Neural cell (in vitro differentiated cells): ENCODE data around the gene SERTAD1. TPM values are rescaled to one million over a fixed set of nuclear protein-coding genes. Genes with fewer than 3 reads are reported as not detected.

Experiments used
- H2AFZ ChIP-seq: fragments of 200-600, 300-800 bp; sonication (generic), shearing (Covaris generic); 2 replicates; pipeline ENCODE4 v1.6.0; 2014; ENCODE audit warnings: low read depth, mild to moderate bottlenecking, antibody characterized with exemption, low read length, moderate library complexity
- H3F3A ChIP-seq: fragments of 200-600 bp; shearing (Covaris generic); 2 replicates; pipeline ENCODE4 v1.6.1; 2016; ENCODE audit warnings: mild to moderate bottlenecking, moderate library complexity, mixed read lengths, antibody characterized with exemption, low read length; ENCODE audit not compliant: insufficient read depth, poor library complexity, severe bottlenecking
- H3K27ac ChIP-seq: fragments of 200-600, 300-800 bp; sonication (generic), shearing (Covaris generic); 2 replicates; pipeline ENCODE4 v1.5.1; 2014; ENCODE audit warnings: mild to moderate bottlenecking, low read length, moderate library complexity
- H3K27me3 ChIP-seq: fragments of 300-800, 200-600 bp; sonication (generic), shearing (Covaris generic); 2 replicates; pipeline ENCODE4 v1.6.0; 2014; ENCODE audit warnings: mild to moderate bottlenecking, low read depth, low read length, moderate library complexity; ENCODE audit not compliant: insufficient read depth
- H3K36me3 ChIP-seq: fragments of 300-800, 200-600 bp; sonication (generic), shearing (Covaris generic); 2 replicates; pipeline ENCODE4 v1.5.1; 2014; ENCODE audit warnings: mild to moderate bottlenecking, antibody characterized with exemption, low read length, moderate library complexity; ENCODE audit not compliant: insufficient read depth
- H3K4me2 ChIP-seq: fragments of 300-800, 200-600 bp; sonication (generic), shearing (Covaris generic); 2 replicates; pipeline ENCODE4 v1.6.0; 2014; ENCODE audit warnings: mild to moderate bottlenecking, low read length
- H3K4me3 ChIP-seq: fragments of 300-800, 200-600 bp; sonication (generic), shearing (Covaris generic); 2 replicates; pipeline ENCODE4 v1.5.1; 2014; ENCODE audit warnings: mild to moderate bottlenecking, low read length, moderate library complexity
- H3K79me2 ChIP-seq: fragments of 200-600 bp; shearing (Covaris generic); replicated peaks from 2 replicates; pipeline ENCODE4 v1.6.0; 2014; ENCODE audit warnings: mild to moderate bottlenecking, low read length, moderate library complexity; ENCODE audit not compliant: insufficient read depth
- H3K9ac ChIP-seq: fragments of 300-800, 200-600 bp; sonication (generic), shearing (Covaris generic); 2 replicates; pipeline ENCODE4 v1.6.1; 2016; ENCODE audit warnings: mild to moderate bottlenecking, low read length, mixed read lengths
- H3K9me2 ChIP-seq: fragments of 200-600 bp; shearing (Covaris generic); 2 replicates; pipeline ENCODE4 v1.6.1; 2016; ENCODE audit warnings: mild to moderate bottlenecking, low read length, mixed read lengths; ENCODE audit not compliant: insufficient read depth
- H3K9me3 ChIP-seq: fragments of 200-600, 300-800 bp; sonication (generic), shearing (Covaris generic); 2 replicates; pipeline ENCODE4 v1.6.1; 2016; ENCODE audit warnings: mild to moderate bottlenecking, mixed run types, low read length, moderate library complexity, mixed read lengths
- H4K20me1 ChIP-seq: fragments of 200-600 bp; shearing (Covaris generic); 2 replicates; pipeline ENCODE4 v1.6.1; 2016; ENCODE audit warnings: mild to moderate bottlenecking, mixed run types; ENCODE audit not compliant: insufficient read depth
- CTCF ChIP-seq: fragments of 450-650 bp; IDR thresholded peaks from 2 replicates; pipeline ENCODE4 v1.5.1; 2014; ENCODE audit warnings: antibody characterized with exemption, mild to moderate bottlenecking, moderate library complexity; ENCODE audit not compliant: poor library complexity, severe bottlenecking
- EP300 ChIP-seq: fragments of 450-650 bp; conservative IDR thresholded peaks from 2 replicates; pipeline ENCODE4 v1.6.1; 2014; ENCODE audit warnings: antibody characterized with exemption, mild to moderate bottlenecking, moderate library complexity; ENCODE audit not compliant: poor library complexity, severe bottlenecking
- EZH2 ChIP-seq: fragments of 200-600, 300-800 bp; shearing (Covaris generic), sonication (generic); IDR thresholded peaks from 2 replicates; pipeline ENCODE4 v1.6.1; 2014; ENCODE audit warnings: antibody characterized with exemption, low read length, borderline replicate concordance, mild to moderate bottlenecking; ENCODE audit not compliant: insufficient read depth, poor library complexity, severe bottlenecking
- MXI1 ChIP-seq: fragments of 450-650 bp; conservative IDR thresholded peaks from 2 replicates; pipeline ENCODE4 v1.6.1; 2014; ENCODE audit warnings: antibody characterized with exemption, mild to moderate bottlenecking; ENCODE audit not compliant: poor library complexity, severe bottlenecking
- POLR2AphosphoS5 ChIP-seq: IDR thresholded peaks from 2 replicates; pipeline ENCODE4 v1.6.1; 2012
- RAD21 ChIP-seq: fragments of 450-650 bp; conservative IDR thresholded peaks from 2 replicates; pipeline ENCODE4 v1.6.1; 2014; ENCODE audit warnings: antibody characterized with exemption, mild to moderate bottlenecking, moderate library complexity
- SMC3 ChIP-seq: fragments of 450-650 bp; conservative IDR thresholded peaks from 2 replicates; pipeline ENCODE4 v1.6.1; 2014; ENCODE audit warnings: antibody characterized with exemption, mild to moderate bottlenecking, moderate library complexity; ENCODE audit not compliant: poor library complexity
- TAF1 ChIP-seq: IDR thresholded peaks from 2 replicates; pipeline ENCODE4 v1.6.1; 2012; ENCODE audit warnings: low read depth
- polyA plus RNA-seq: library from polyadenylated mRNA; depleted of rRNA; stranded (reverse); fragments of >200 nt; gene quantifications from 2 replicates; pipeline ENCODE4 v1.2.3, GENCODE V29; 2014
- TF ChIP-seq, protein P1 (sequence below): IDR thresholded peaks from 2 replicates; pipeline ENCODE4 v1.6.1; 2012; ENCODE audit warnings: borderline replicate concordance

SERTAD1 gene
- polyA plus RNA-seq, 1 donor from 2014 or later, result 3.3 TPM

DNA sequence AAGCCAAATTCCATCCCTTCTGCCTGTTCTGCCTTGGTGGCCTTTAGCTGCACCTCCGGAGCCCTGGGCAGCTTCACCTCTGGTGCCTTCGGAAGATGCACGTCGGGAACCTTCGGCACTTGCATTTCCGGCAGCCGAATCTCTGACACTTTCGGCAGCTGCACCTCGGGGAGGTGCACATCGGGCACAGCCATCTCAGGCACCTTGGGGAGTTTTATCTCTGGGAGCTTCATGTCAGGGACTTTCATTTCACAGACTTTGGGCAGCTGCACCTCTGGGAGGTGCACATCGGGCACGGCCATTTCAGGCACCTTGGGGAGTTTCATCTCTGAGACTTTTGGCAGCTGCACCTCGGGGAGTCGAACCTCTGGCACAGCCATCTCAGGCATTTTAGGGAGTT lies 29.8 kb downstream of the SERTAD1 start:
- Histone ChIP-seq H3K79me2 (no peaks in the 10 kb centered on the region), H3K4me3 (no peak overlapping the region), H3K4me2 (no peak overlapping the region), H3F3A (no peaks in the 10 kb centered on the region), H3K9ac (no peak overlapping the region), H4K20me1 (no peaks in the 10 kb centered on the region), H3K36me3 (no peaks in the 10 kb centered on the region), H3K27ac (no peak overlapping the region), H3K9me2 (no peaks in the 10 kb centered on the region), H3K27me3 (no peaks in the 10 kb centered on the region), H3K9me3 (no peaks in the 10 kb centered on the region), H2AFZ (no peak overlapping the region)
- no peak for TF ChIP-seq EZH2
- TF ChIP-seq, protein P1, sequence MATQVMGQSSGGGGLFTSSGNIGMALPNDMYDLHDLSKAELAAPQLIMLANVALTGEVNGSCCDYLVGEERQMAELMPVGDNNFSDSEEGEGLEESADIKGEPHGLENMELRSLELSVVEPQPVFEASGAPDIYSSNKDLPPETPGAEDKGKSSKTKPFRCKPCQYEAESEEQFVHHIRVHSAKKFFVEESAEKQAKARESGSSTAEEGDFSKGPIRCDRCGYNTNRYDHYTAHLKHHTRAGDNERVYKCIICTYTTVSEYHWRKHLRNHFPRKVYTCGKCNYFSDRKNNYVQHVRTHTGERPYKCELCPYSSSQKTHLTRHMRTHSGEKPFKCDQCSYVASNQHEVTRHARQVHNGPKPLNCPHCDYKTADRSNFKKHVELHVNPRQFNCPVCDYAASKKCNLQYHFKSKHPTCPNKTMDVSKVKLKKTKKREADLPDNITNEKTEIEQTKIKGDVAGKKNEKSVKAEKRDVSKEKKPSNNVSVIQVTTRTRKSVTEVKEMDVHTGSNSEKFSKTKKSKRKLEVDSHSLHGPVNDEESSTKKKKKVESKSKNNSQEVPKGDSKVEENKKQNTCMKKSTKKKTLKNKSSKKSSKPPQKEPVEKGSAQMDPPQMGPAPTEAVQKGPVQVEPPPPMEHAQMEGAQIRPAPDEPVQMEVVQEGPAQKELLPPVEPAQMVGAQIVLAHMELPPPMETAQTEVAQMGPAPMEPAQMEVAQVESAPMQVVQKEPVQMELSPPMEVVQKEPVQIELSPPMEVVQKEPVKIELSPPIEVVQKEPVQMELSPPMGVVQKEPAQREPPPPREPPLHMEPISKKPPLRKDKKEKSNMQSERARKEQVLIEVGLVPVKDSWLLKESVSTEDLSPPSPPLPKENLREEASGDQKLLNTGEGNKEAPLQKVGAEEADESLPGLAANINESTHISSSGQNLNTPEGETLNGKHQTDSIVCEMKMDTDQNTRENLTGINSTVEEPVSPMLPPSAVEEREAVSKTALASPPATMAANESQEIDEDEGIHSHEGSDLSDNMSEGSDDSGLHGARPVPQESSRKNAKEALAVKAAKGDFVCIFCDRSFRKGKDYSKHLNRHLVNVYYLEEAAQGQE, result no peak
- no peak for TF ChIP-seq SMC3
- TF ChIP-seq CTCF, result no peak
- no peak for TF ChIP-seq RAD21
- TF ChIP-seq POLR2AphosphoS5, result no peak
- no peak for TF ChIP-seq MXI1
- TF ChIP-seq EP300, result no peak
- TF ChIP-seq TAF1, result no peak

GRCh38 chr19:40394816-40395210 lies 31.0 kb downstream of the SERTAD1 start:
- H3K9me3 ChIP-seq, result no peaks in the 10 kb centered on the region
- no peaks in the 10 kb centered on the region for H4K20me1 ChIP-seq
- H3K27ac ChIP-seq, result no peak overlapping the region
- no peak overlapping the region for H3K4me2 ChIP-seq
- no peak overlapping the region for H3K9ac ChIP-seq
- no peak overlapping the region for H3K4me3 ChIP-seq
- H3K36me3 ChIP-seq, result no peaks in the 10 kb centered on the region
- H3F3A ChIP-seq, result no peaks in the 10 kb centered on the region
- no peak overlapping the region for H2AFZ ChIP-seq
- no peaks in the 10 kb centered on the region for H3K79me2 ChIP-seq
- no peak for TF ChIP-seq EP300
- TF ChIP-seq RAD21, result no peak
- TF ChIP-seq POLR2AphosphoS5, result no peak
- TF ChIP-seq EZH2, result no peak
- no peak for TF ChIP-seq SMC3
- H3K9me2 ChIP-seq, result no peaks in the 10 kb centered on the region
- no peaks in the 10 kb centered on the region for H3K27me3 ChIP-seq
